ENCODE measurements around the gene ARHGEF16. TPM values are rescaled to one million over a fixed set of nuclear protein-coding genes. Genes with fewer than 3 reads are reported as not detected.

ARHGEF16 gene
- total RNA-seq, 2 experiments from 2014 or later: 0.17 to 0.24 TPM

DNA sequence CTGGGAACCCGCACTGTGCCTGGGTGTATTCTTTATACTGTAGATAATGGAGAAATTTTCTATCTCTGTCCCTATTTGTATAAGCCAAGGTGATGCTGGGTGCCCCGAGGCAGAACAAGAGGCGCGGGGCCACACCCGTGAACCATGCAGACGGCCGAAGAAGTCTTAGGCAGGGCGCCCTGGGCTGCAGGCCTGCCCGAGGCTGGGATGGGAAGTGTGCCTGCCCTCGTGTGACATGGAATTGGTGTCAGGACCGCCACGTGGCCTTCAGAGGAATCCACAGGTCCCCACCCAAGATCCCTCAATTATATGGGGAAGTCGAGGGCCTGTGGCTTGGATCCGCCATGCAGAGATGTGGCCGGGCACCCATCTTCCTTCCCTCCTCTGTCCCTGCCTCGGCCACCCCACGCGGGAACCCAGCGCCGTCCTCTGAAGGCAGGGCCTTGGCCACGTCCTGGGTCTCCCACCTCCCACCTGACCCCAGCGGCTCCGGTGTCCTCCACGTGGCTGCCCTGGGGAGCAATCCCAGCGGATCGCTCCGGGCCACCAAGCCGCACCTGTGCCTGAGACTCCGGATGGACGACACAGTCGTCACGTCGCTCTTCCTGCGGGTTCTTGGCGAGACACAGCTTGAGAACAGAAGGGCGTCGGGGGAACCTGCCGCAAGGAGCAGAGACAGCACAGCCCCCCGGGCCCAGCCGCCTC is 19.9 kb upstream of the ARHGEF16 start:
- Mint-ChIP-seq H3K27me3 (no peaks in the 10 kb centered on the region), H3K36me3 (no peaks in the 10 kb centered on the region), H3K27ac (no peak overlapping the region), H3K4me3 (no peak overlapping the region), H3K4me1 (ENCODE audit: low read depth) (no peaks in the 10 kb centered on the region), H3K9me3 (no peaks in the 10 kb centered on the region)
- ChIA-PET POLR2A (no interaction called here), CTCF (no interaction called here)
- intact Hi-C loops (cut with micrococcal nuclease): no loop called here
- DNase-seq: no peak

DNA sequence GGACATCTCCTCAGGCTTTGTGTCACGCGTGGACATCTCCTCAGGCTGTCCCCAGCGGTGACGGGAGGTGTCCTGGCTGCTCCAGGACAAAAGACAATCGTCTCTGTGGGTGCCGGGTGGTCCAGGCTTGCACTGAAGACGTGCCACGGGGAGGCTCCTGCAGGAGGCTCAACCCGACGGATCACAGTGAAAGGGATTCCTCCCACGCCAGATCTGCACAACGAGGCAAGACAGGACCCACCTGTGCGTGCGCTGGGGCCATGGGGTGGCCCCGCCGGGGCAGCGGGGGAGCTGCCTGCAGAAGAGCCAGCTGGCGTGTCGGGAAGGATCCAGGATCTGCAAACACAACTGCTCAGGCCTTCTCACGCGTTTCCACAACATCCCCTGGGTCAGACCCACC is 18.8 kb upstream of the ARHGEF16 start:
- Mint-ChIP-seq H3K27me3 (peaks cover 2% of the 10 kb centered on the region), H3K4me3 (no peak overlapping the region), H3K4me1 (ENCODE audit: low read depth) (no peaks in the 10 kb centered on the region), H3K9me3 (no peaks in the 10 kb centered on the region), H3K27ac (no peak overlapping the region), H3K36me3 (no peaks in the 10 kb centered on the region)
- DNase-seq: no peak
- POLR2A ChIA-PET: no interaction called here
- intact Hi-C loops (cut with micrococcal nuclease): no loop called here
- CTCF ChIA-PET: no interaction called here

- intact Hi-C loops (cut with micrococcal nuclease): no loop called here
- ChIA-PET POLR2A (no interaction called here), CTCF (no interaction called here)
- H3K4me1 Mint-ChIP-seq (ENCODE audit: low read depth): no peaks in the 10 kb centered on the region
- no peaks in the 10 kb centered on the region for H3K9me3 Mint-ChIP-seq
- peaks cover 6% of the 10 kb centered on the region for H3K27me3 Mint-ChIP-seq
- no peak for DNase-seq
- no peaks in the 10 kb centered on the region for H3K36me3 Mint-ChIP-seq
- no peak overlapping the region for H3K27ac Mint-ChIP-seq
- no peak overlapping the region for H3K4me3 Mint-ChIP-seq
Observed at GRCh38 chr1:3436451-3436850, 18.0 kb upstream of the ARHGEF16 start.

DNA sequence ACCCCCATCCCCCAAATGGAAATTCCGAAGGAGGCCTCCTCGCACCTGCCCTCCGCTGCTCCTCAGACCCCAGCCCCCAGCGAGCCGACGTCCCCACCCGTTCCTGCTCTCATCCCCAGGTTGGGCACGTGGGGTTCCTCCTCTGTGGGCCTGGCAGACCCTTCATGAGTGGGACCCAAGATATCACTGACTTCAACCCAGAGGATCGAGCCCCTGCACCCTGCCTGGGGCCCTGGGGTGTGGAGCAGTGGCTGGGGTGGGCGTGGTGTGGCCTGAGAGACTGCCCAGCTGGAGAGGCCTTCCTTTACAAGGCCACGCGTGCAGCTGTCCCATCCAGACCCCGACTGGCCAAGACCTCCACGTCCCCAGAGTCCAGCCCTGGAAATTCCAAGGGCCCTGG is 17.6 kb upstream of the ARHGEF16 start:
- H3K27ac Mint-ChIP-seq: no peak overlapping the region
- no peaks in the 10 kb centered on the region for H3K4me1 Mint-ChIP-seq (ENCODE audit: low read depth)
- POLR2A ChIA-PET: no interaction called here
- DNase-seq: no peak
- no peaks in the 10 kb centered on the region for H3K9me3 Mint-ChIP-seq
- no peaks in the 10 kb centered on the region for H3K36me3 Mint-ChIP-seq
- H3K4me3 Mint-ChIP-seq: no peak overlapping the region
- intact Hi-C loops (cut with micrococcal nuclease): no loop called here
- CTCF ChIA-PET: no interaction called here
- peaks cover 8% of the 10 kb centered on the region for H3K27me3 Mint-ChIP-seq

- Mint-ChIP-seq H3K27ac (no peak overlapping the region), H3K4me1 (ENCODE audit: low read depth) (no peaks in the 10 kb centered on the region), H3K27me3 (peaks cover 9% of the 10 kb centered on the region), H3K9me3 (no peaks in the 10 kb centered on the region), H3K4me3 (no peak overlapping the region), H3K36me3 (no peaks in the 10 kb centered on the region)
- ChIA-PET POLR2A (no interaction called here), CTCF (interaction anchor here (2.2 kb wide), 1 partner anchor 14 kb away, joined by 7 read pairs; no protein-coding TSS in a partner anchor)
- no peak for DNase-seq
- intact Hi-C loops (cut with micrococcal nuclease): no loop called here
Observed at GRCh38 chr1:3438661-3439180, 15.7 kb upstream of the ARHGEF16 start.

DNA sequence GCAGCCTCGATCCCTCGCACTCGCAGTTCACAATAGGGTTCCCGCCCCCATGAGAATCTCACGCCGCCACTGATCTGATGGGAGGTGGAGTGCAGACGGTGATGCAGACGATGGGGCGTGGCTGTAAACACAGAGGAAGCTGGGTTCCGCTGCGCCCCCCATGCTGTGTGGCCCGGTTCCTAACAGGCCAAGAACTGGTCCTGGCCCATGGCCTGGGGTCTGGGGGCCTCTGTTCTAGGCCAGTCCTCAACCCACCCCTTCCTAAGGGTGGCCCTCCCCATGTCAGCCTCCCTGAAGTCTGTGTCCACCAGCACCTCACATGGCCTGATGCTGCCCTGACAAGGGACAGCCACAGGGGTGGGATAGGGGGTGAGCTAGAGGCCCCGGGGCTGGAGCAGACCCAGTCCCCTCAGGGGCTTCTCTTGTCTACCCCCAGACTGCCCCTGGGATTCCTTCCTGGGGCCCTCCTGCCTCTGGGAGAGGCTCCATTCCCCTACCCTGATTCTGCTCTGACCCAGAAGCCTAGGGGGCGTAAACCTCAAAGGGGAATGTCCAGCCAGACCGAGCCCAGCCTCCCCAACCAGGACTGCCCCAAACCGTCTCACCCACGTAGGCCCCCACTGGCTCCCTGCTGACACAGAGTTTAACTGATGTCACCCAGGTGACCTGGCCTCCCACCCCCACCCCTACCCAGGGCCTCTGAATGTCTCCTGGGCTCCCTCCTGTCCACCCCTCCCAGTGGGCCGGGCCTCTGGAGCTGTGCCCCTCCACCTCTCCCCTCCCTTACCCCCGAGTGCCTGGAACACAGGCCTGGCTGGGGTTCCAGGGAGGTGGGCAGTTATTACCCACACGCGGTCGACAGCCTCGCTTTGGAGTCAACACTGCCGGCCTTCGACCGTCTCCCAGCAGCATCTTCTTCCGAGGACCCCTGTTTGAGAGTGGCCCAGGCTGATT is 14.8 kb upstream of the ARHGEF16 start:
- Mint-ChIP-seq H3K9me3 (no peaks in the 10 kb centered on the region), H3K4me1 (ENCODE audit: low read depth) (no peaks in the 10 kb centered on the region), H3K4me3 (no peak overlapping the region), H3K27ac (no peak overlapping the region), H3K27me3 (peaks cover 9% of the 10 kb centered on the region), H3K36me3 (no peaks in the 10 kb centered on the region)
- intact Hi-C loops (cut with micrococcal nuclease): no loop called here
- CTCF ChIA-PET: interaction anchor here (2.2 kb wide), 1 partner anchor 13 kb away, joined by 7 read pairs; no protein-coding TSS in a partner anchor
- POLR2A ChIA-PET: no interaction called here
- no peak for DNase-seq

GRCh38 chr1:3440300-3440681 is 14.2 kb upstream of the ARHGEF16 start:
- ChIA-PET CTCF (interaction anchor here (2.2 kb wide), 1 partner anchor 13 kb away, joined by 7 read pairs; no protein-coding TSS in a partner anchor), POLR2A (no interaction called here)
- Mint-ChIP-seq H3K4me3 (no peak overlapping the region), H3K9me3 (peaks cover 3% of the 10 kb centered on the region), H3K36me3 (no peaks in the 10 kb centered on the region), H3K27ac (no peak overlapping the region), H3K4me1 (ENCODE audit: low read depth) (no peaks in the 10 kb centered on the region), H3K27me3 (peaks cover 9% of the 10 kb centered on the region)
- intact Hi-C loops (cut with micrococcal nuclease): no loop called here
- no peak for DNase-seq

DNA sequence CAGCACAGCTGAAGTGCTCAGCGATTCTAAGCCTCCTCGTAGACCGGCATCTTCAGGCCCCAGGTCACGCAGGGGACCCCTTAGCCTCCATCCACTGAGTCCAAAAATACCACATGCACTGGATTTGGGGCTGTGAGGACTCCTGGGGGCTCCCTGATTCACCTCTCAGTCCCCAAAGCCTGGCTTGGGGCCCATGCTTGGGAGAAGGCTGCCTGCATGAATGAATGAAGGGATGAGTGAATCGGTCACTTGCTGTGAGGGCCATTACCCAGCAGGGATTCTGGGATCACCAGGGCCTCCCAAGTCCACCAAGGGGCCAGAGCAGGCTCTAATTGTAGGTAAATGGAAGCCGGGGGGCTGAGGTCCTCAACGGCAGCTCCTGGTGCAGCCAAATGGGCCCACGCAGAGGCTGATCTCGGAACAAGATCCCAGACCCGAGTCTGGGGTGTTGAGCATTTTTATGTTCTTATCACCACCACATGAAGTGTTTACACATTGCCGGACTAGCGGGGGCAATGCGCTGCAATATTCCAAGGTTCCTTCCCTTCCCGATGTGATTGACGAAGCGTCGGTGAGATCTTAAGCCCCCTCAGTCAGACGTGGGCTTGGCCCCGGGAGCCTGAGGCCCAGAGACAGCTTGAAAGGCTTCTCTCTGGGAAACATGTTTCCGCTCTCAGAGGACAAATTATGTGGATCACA is 13.6 kb upstream of the ARHGEF16 start:
- peaks cover 9% of the 10 kb centered on the region for H3K27me3 Mint-ChIP-seq
- DNase-seq: no peak
- H3K4me1 Mint-ChIP-seq (ENCODE audit: low read depth): no peaks in the 10 kb centered on the region
- peaks cover 7% of the 10 kb centered on the region for H3K9me3 Mint-ChIP-seq
- CTCF ChIA-PET: interaction anchor here (1.1 to 2.2 kb wide), 2 partner anchors 12 to 14 kb away, joined by 4 to 7 read pairs; no protein-coding TSS in a partner anchor
- no peak overlapping the region for H3K27ac Mint-ChIP-seq
- intact Hi-C loops (cut with micrococcal nuclease): no loop called here
- H3K4me3 Mint-ChIP-seq: no peak overlapping the region
- no peaks in the 10 kb centered on the region for H3K36me3 Mint-ChIP-seq
- POLR2A ChIA-PET: no interaction called here

GRCh38 chr1:3441410-3441847 is 13.0 kb upstream of the ARHGEF16 start:
- DNase-seq: no peak
- H3K9me3 Mint-ChIP-seq: peaks cover 13% of the 10 kb centered on the region
- intact Hi-C loops (cut with micrococcal nuclease): no loop called here
- H3K4me1 Mint-ChIP-seq (ENCODE audit: low read depth): no peaks in the 10 kb centered on the region
- H3K27me3 Mint-ChIP-seq: peaks cover 9% of the 10 kb centered on the region
- H3K4me3 Mint-ChIP-seq: no peak overlapping the region
- H3K27ac Mint-ChIP-seq: no peak overlapping the region
- POLR2A ChIA-PET: no interaction called here
- CTCF ChIA-PET: interaction anchor here (0.7 to 1.1 kb wide), 2 partner anchors 12 to 14 kb away, joined by 3 to 4 read pairs; no protein-coding TSS in a partner anchor
- no peaks in the 10 kb centered on the region for H3K36me3 Mint-ChIP-seq

DNA sequence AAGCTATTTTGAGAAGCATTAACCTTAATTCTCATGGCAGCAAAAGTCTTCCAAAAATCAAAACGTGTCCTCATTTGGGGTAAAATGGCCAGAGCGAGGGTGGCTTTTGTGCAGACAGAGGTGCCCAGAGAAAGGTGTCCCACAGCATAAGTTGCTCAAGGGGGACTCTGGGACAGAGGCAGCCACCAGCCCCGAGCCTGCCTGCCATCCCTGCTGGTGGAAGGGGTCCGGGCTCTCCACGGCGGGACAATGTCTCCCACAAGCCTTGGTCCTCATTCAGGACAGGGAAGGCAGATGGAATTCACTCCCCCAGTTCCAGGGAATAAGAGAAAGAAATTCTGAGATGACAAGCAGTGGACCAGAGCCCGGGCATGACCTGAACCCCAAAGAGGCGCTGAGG is 12.6 kb upstream of the ARHGEF16 start:
- H3K4me3 Mint-ChIP-seq: no peak overlapping the region
- peaks cover 13% of the 10 kb centered on the region for H3K9me3 Mint-ChIP-seq
- DNase-seq: no peak
- no peaks in the 10 kb centered on the region for H3K4me1 Mint-ChIP-seq (ENCODE audit: low read depth)
- peaks cover 9% of the 10 kb centered on the region for H3K27me3 Mint-ChIP-seq
- H3K27ac Mint-ChIP-seq: no peak overlapping the region
- ChIA-PET POLR2A (no interaction called here), CTCF (interaction anchor here (0.7 to 1.1 kb wide), 2 partner anchors 11 to 15 kb away, joined by 3 to 4 read pairs; no protein-coding TSS in a partner anchor)
- intact Hi-C loops (cut with micrococcal nuclease): no loop called here
- H3K36me3 Mint-ChIP-seq: no peaks in the 10 kb centered on the region

- Mint-ChIP-seq H3K9me3 (peaks cover 15% of the 10 kb centered on the region), H3K27ac (no peak overlapping the region), H3K4me1 (ENCODE audit: low read depth) (no peaks in the 10 kb centered on the region), H3K36me3 (no peaks in the 10 kb centered on the region), H3K4me3 (no peak overlapping the region), H3K27me3 (peaks cover 9% of the 10 kb centered on the region)
- ChIA-PET POLR2A (no interaction called here), CTCF (interaction anchor here (0.7 kb wide), 1 partner anchor 11 kb away, joined by 3 read pairs; no protein-coding TSS in a partner anchor)
- intact Hi-C loops (cut with micrococcal nuclease): no loop called here
- no peak for DNase-seq
Observed at GRCh38 chr1:3442331-3442730, 12.1 kb upstream of the ARHGEF16 start.

DNA sequence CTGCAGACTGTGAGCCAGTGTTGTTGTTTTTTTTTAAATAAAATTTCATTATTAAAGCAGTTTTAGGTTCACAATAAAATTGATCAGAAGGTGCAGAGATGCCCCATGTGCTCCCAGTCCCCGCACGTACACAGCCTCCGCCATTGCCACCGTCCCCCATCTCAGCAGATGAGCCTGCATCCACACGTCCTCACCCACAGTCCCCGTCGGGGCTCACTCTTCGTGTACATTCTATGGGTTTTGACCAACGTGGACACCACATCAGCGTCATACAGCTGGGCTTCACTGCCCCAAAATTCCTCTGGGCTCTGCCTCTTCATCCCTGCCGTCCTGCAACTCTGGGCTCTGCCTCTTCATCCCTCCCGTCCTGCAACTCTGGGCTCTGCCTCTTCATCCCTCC is 11.6 kb upstream of the ARHGEF16 start:
- ChIA-PET POLR2A (no interaction called here), CTCF (no interaction called here)
- peaks cover 9% of the 10 kb centered on the region for H3K27me3 Mint-ChIP-seq
- H3K4me3 Mint-ChIP-seq: no peak overlapping the region
- no peak for DNase-seq
- no peaks in the 10 kb centered on the region for H3K36me3 Mint-ChIP-seq
- intact Hi-C loops (cut with micrococcal nuclease): no loop called here
- no peak overlapping the region for H3K27ac Mint-ChIP-seq
- H3K4me1 Mint-ChIP-seq (ENCODE audit: low read depth): no peaks in the 10 kb centered on the region
- H3K9me3 Mint-ChIP-seq: peaks cover 21% of the 10 kb centered on the region
